Body of pancreas (tissue), 4 donors: Measurements from ENCODE around the gene TNFSF4.

ENCODE experiments used
- POLR2A ChIP-seq, 3 donors: fragments of 450-650 bp; IDR thresholded peaks; one replicate each; pipeline ENCODE4 v1.6.1; 2016; ENCODE audit warnings: antibody characterized with exemption in 3 of 3, mild to moderate bottlenecking in 2 of 3
- TF ChIP-seq, protein P1 (sequence below), 7 experiments: fragments of 450-650 bp in 4 of 7; fragments of 200-600 bp in 3 of 7; sonication (generic) in 3 of 7; IDR thresholded peaks; one replicate each; pipeline ENCODE4 v1.5.1; 2016 to 2019; ENCODE audit warnings: antibody characterized with exemption in 7 of 7

- no peak for TF ChIP-seq POLR2A (IDR thresholded peaks at IDR 0.05)
- TF ChIP-seq, protein P1, sequence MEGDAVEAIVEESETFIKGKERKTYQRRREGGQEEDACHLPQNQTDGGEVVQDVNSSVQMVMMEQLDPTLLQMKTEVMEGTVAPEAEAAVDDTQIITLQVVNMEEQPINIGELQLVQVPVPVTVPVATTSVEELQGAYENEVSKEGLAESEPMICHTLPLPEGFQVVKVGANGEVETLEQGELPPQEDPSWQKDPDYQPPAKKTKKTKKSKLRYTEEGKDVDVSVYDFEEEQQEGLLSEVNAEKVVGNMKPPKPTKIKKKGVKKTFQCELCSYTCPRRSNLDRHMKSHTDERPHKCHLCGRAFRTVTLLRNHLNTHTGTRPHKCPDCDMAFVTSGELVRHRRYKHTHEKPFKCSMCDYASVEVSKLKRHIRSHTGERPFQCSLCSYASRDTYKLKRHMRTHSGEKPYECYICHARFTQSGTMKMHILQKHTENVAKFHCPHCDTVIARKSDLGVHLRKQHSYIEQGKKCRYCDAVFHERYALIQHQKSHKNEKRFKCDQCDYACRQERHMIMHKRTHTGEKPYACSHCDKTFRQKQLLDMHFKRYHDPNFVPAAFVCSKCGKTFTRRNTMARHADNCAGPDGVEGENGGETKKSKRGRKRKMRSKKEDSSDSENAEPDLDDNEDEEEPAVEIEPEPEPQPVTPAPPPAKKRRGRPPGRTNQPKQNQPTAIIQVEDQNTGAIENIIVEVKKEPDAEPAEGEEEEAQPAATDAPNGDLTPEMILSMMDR (IDR thresholded peaks at IDR 0.05): no peak
Measured at GRCh38 chr1:173164178-173164577, 43.0 kb downstream of the TNFSF4 start.
